Hepatocyte (in vitro differentiated cells): ENCODE data around the gene MORC1. TPM values are rescaled to one million over a fixed set of nuclear protein-coding genes. Genes with fewer than 3 reads are reported as not detected.

ENCODE experiments used
- DNase-seq: peaks from one replicate; pipeline ENCODE4 v3.0.0-alpha.2; 2016; ENCODE audit warnings: low spot score
- H2AFZ ChIP-seq: fragments of 200-600 bp; sonication (generic); 2 replicates; pipeline ENCODE4 v1.6.0; 2016; ENCODE audit warnings: antibody characterized with exemption, mild to moderate bottlenecking
- H3K27ac ChIP-seq: fragments of 200-600 bp; sonication (generic); 2 replicates; pipeline ENCODE4 v1.5.1; 2016; ENCODE audit warnings: mild to moderate bottlenecking
- H3K27me3 ChIP-seq: fragments of 200-600 bp; sonication (generic); 2 replicates; pipeline ENCODE4 v1.6.1; 2016
- H3K36me3 ChIP-seq: fragments of 200-600 bp; sonication (generic); replicated peaks from 2 replicates; pipeline ENCODE4 v1.5.1; 2016; ENCODE audit warnings: low read depth; ENCODE audit not compliant: insufficient read depth
- H3K4me1 ChIP-seq: fragments of 200-600 bp; sonication (generic); 2 replicates; pipeline ENCODE4 v1.5.1; 2016; ENCODE audit warnings: mild to moderate bottlenecking, moderate library complexity; ENCODE audit not compliant: insufficient read depth
- H3K4me2 ChIP-seq: fragments of 200-600 bp; sonication (generic); 2 replicates; pipeline ENCODE4 v1.6.0; 2016
- H3K4me3 ChIP-seq: fragments of 200-600 bp; sonication (generic); 2 replicates; pipeline ENCODE4 v1.5.1; 2016; ENCODE audit warnings: mild to moderate bottlenecking
- H3K79me2 ChIP-seq: fragments of 200-600 bp; sonication (generic); 2 replicates; pipeline ENCODE4 v1.6.0; 2017; ENCODE audit warnings: mild to moderate bottlenecking
- H3K9me2 ChIP-seq: fragments of 200-600 bp; sonication (generic); replicated peaks from 2 replicates; pipeline ENCODE4 v1.6.0; 2017; ENCODE audit warnings: mild to moderate bottlenecking; ENCODE audit not compliant: insufficient read depth
- H3K9me3 ChIP-seq: fragments of 200-600 bp; sonication (generic); 2 replicates; pipeline ENCODE4 v1.5.1; 2016; ENCODE audit warnings: low read depth, mild to moderate bottlenecking
- H4K20me1 ChIP-seq: fragments of 200-600 bp; sonication (generic); 2 replicates; pipeline ENCODE4 v1.6.0; 2016; ENCODE audit warnings: mild to moderate bottlenecking; ENCODE audit not compliant: insufficient read depth, poor library complexity, severe bottlenecking
- EZH2 ChIP-seq: fragments of 200-600 bp; sonication (generic); IDR thresholded peaks from 2 replicates; pipeline ENCODE4 v1.6.1; 2016; ENCODE audit warnings: antibody characterized with exemption, mild to moderate bottlenecking, borderline replicate concordance
- EZH2phosphoT487 ChIP-seq: fragments of 200-600 bp; sonication (generic); IDR thresholded peaks from one replicate; pipeline ENCODE4 v1.6.1; 2018; ENCODE audit warnings: antibody characterized with exemption, mild to moderate bottlenecking, low read depth, moderate library complexity; ENCODE audit not compliant: unreplicated experiment, severe bottlenecking
- WGBS: methylation state at CpG from one replicate; pipeline ENCODE4 v1.1.6; 2016; ENCODE audit warnings: low lambda C conversion rate; ENCODE audit errors: missing lambda C conversion rate; 5-methylcytosine and 5-hydroxymethylcytosine counted together
- polyA plus RNA-seq: library from polyadenylated mRNA; unstranded; fragments of >200 nt; fragmentation: Nextera tagmentation; extraction: Ambion mirVana; gene quantifications from 2 replicates; pipeline ENCODE4 v1.2.1, GENCODE V29; 2016
- total RNA-seq: library from RNA; depleted of rRNA; stranded (reverse); fragments of >200 nt; gene quantifications from 2 replicates; pipeline ENCODE4 v1.2.3, GENCODE V29; 2014
- TF ChIP-seq, protein P1 (sequence below): fragments of 200-600 bp; sonication (generic); IDR thresholded peaks from 2 replicates; pipeline ENCODE4 v1.5.1; 2016; ENCODE audit warnings: antibody characterized with exemption, mild to moderate bottlenecking; ENCODE audit not compliant: poor library complexity

The MORC1 gene, protein sequence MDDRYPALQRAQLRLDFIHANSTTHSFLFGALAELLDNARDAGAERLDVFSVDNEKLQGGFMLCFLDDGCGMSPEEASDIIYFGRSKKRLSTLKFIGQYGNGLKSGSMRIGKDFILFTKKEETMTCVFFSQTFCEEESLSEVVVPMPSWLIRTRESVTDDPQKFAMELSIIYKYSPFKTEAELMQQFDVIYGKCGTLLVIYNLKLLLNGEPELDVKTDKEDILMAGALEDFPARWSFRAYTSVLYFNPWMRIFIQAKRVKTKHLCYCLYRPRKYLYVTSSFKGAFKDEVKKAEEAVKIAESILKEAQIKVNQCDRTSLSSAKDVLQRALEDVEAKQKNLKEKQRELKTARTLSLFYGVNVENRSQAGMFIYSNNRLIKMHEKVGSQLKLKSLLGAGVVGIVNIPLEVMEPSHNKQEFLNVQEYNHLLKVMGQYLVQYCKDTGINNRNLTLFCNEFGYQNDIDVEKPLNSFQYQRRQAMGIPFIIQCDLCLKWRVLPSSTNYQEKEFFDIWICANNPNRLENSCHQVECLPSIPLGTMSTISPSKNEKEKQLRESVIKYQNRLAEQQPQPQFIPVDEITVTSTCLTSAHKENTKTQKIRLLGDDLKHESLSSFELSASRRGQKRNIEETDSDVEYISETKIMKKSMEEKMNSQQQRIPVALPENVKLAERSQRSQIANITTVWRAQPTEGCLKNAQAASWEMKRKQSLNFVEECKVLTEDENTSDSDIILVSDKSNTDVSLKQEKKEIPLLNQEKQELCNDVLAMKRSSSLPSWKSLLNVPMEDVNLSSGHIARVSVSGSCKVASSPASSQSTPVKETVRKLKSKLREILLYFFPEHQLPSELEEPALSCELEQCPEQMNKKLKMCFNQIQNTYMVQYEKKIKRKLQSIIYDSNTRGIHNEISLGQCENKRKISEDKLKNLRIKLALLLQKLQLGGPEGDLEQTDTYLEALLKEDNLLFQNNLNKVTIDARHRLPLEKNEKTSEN
- total RNA-seq (5.6 and 6.7 TPM in 2 replicates), polyA plus RNA-seq (2.8 and 5.7 TPM in 2 replicates)

DNA sequence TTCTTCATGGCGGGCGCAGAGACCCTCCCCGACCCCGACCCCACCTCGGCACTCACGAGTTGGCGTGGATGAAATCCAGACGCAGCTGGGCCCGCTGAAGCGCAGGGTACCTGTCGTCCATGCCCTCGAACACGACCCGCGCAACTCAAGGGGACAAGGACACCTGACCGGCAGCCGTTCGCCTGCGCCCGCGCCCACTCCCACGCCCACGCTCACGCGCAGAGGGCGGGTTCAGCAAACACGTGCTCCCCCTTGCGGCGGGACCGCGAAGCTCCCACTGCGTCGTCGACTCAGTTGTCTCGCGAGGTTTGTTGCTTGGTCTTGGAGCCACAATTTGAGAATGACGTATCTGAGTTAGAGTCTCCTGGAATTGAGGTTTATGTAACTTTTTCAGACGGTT, at the start of gene MORC1:
TSS of gene MORC1 (minus strand) at position 196 of the 400 bp plus-strand sequence. CDS start at position 121, 75 bp downstream.
- no peaks in the 10 kb centered on the region for H3K4me1 ChIP-seq
- no peak within 1 kb of the TSS for H3K27ac ChIP-seq
- no peaks in the 10 kb centered on the region for H3K36me3 ChIP-seq
- H2AFZ ChIP-seq, result no peak within 1 kb of the TSS
- no peaks in the 10 kb centered on the region for H3K27me3 ChIP-seq
- no peaks in the 10 kb centered on the region for H3K79me2 ChIP-seq
- DNase-seq, result no peak
- TF ChIP-seq EZH2, result no peak
- TF ChIP-seq, protein P1, sequence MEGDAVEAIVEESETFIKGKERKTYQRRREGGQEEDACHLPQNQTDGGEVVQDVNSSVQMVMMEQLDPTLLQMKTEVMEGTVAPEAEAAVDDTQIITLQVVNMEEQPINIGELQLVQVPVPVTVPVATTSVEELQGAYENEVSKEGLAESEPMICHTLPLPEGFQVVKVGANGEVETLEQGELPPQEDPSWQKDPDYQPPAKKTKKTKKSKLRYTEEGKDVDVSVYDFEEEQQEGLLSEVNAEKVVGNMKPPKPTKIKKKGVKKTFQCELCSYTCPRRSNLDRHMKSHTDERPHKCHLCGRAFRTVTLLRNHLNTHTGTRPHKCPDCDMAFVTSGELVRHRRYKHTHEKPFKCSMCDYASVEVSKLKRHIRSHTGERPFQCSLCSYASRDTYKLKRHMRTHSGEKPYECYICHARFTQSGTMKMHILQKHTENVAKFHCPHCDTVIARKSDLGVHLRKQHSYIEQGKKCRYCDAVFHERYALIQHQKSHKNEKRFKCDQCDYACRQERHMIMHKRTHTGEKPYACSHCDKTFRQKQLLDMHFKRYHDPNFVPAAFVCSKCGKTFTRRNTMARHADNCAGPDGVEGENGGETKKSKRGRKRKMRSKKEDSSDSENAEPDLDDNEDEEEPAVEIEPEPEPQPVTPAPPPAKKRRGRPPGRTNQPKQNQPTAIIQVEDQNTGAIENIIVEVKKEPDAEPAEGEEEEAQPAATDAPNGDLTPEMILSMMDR, result no peak
- no peak for TF ChIP-seq EZH2phosphoT487
- no peaks in the 10 kb centered on the region for H3K9me2 ChIP-seq
- WGBS, result 95% methylated on average over 38 of the region's 38 CpGs
- H3K4me2 ChIP-seq, result no peak within 1 kb of the TSS
- no peaks in the 10 kb centered on the region for H4K20me1 ChIP-seq
- H3K4me3 ChIP-seq, result no peak within 1 kb of the TSS
- H3K9me3 ChIP-seq, result no peaks in the 10 kb centered on the region

DNA sequence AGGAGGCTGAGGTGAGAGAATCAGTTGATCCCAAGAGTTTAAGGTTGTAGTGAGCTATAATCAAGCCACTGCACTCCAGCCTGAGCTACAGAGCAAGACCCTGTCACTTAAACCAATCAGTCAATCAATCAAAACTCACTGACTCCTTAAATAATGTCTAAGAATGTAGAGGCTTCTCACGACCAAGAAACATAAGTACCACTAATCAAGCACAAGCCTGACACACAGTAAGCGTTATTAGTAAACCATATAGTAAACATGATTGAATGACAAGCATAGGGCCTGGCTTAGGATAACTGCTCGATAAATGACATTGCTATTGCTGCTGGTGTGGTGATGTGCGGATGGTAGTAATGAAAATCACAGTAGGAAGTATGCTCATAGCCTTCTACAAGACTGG, 48.0 kb upstream of the MORC1 start:
- Histone ChIP-seq H2AFZ (no peak overlapping the region), H3K4me1 (peaks cover 5% of the 10 kb centered on the region), H3K4me3 (no peak overlapping the region), H3K9me2 (no peaks in the 10 kb centered on the region), H3K79me2 (no peaks in the 10 kb centered on the region), H3K4me2 (no peak overlapping the region), H3K36me3 (no peaks in the 10 kb centered on the region), H3K27ac (no peak overlapping the region), H3K9me3 (no peaks in the 10 kb centered on the region), H4K20me1 (no peaks in the 10 kb centered on the region), H3K27me3 (no peaks in the 10 kb centered on the region)
- 86% methylated on average over 4 of the region's 4 CpGs for WGBS
- DNase-seq, result no peak
- TF ChIP-seq EZH2phosphoT487 (no peak), EZH2 (no peak)
- TF ChIP-seq, protein P1, result no peak

DNA sequence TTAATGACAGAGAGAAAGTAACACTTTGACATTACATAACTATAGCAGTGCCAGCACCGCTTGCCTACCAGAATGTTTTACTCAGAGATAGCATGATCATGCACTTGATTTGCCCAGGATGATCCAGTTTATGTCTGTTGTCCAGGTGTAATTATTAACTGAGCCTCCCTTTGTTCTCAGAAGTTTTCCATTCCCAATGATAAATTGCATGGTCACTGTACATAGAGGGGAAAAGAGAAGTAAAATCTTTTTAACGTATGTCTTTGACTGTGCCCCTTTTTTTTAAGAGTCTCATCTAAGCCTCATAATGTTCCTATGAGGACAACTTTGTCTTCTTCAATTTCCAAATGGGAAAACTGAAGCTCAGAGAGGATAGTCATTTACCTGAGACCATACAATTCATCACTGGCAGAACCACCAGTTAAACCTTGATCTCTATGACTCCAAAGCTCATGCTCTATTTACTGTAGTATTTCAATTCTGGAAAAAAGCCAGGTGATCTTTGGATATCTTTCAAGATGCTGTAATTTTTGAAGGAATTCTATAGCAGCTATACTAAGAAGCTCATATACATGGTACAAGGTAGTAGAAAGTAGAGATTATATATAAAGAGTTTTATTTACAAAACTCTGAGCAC, 43.7 kb upstream of the MORC1 start:
- Histone ChIP-seq H3K4me2 (peak overlapping the region; percentile 53), H3K36me3 (no peaks in the 10 kb centered on the region), H3K9me2 (no peaks in the 10 kb centered on the region), H3K27me3 (no peaks in the 10 kb centered on the region), H3K4me3 (no peak overlapping the region), H3K27ac (peak overlapping the region; percentile 74), H3K4me1 (peaks cover 5% of the 10 kb centered on the region), H2AFZ (no peak overlapping the region), H4K20me1 (no peaks in the 10 kb centered on the region), H3K79me2 (no peaks in the 10 kb centered on the region), H3K9me3 (no peaks in the 10 kb centered on the region)
- peak; percentile 34 for DNase-seq
- WGBS, result 65% methylated on average over 2 of the region's 2 CpGs
- no peak for TF ChIP-seq EZH2phosphoT487
- TF ChIP-seq, protein P1, result no peak
- no peak for TF ChIP-seq EZH2
